Cortex of kidney (tissue), 1 donor: ENCODE results near the gene OBP2B.
"Not testable (repeated sequence)": the region's sequence is repeated elsewhere in the genome, so short reads cannot be mapped to it uniquely, and the experiment has no call there.

ENCODE experiments used
- DNase-seq: peaks from one replicate; lab custom pipeline; 2025; lab: John Stamatoyannopoulos, UW

Gene OBP2B

DNA sequence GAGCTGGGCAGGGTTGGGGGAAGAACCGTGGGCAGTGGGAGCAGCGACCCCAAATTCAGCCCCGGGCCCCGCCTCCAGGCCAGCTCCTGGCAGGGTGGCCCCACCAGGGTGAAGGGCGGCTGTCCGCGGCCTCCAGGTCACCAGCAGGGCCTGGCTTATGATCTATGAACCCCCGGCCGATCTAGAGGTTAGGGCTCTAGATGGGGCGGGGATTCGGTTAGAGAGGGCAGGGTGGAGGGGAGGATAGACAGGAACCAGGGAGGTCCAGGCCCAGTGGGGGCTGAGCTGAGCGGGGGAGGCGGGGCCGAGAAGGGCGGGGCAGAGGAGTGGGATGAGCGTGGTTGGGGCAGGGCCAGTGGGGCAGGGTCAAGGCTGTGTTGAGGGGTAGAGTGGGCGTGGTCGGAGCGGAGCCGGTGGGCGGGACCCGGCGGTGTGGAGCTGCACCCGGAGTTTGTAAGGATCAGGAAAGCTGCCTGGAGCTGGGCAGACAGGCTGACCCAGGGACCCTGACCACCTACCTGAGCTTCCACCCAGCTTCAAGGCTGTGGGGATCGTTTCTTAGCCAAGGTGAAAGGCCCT lies 29.3 kb upstream of the OBP2B start:
- no peak for DNase-seq

DNA sequence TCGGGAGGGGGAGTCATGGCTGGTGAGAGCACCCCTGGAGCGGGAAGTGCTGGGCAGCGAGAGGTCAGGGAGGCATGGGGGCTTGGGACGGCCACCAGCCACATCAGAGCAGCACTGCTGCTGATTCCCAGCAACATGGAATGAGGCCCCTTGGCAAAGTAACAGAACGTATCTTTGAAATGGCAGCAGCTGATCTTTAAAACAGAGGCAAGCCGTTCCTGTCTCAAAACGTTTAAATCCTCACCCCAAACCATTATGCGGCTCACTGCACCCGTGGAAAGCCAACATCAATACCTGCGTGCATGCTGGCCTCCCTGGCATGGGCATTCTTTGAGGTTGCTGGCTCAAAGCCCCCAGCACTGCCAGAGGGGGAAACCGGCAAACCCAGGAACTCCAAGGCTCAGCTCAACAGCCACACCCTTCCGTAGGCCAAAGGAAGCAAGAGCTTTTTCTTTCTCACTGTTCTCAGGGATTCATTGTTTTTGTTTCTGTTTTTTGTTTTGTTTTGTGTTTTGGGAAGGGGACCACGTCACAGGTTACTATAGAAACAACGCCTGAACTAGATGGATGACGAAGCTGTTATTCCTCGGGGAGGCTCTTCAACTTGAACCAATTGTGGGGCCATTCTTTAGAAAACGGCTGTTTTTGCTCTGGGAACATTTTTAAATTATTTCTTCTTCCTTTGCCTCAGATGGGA lies 28.1 kb upstream of the OBP2B start:
- no peak for DNase-seq

DNA sequence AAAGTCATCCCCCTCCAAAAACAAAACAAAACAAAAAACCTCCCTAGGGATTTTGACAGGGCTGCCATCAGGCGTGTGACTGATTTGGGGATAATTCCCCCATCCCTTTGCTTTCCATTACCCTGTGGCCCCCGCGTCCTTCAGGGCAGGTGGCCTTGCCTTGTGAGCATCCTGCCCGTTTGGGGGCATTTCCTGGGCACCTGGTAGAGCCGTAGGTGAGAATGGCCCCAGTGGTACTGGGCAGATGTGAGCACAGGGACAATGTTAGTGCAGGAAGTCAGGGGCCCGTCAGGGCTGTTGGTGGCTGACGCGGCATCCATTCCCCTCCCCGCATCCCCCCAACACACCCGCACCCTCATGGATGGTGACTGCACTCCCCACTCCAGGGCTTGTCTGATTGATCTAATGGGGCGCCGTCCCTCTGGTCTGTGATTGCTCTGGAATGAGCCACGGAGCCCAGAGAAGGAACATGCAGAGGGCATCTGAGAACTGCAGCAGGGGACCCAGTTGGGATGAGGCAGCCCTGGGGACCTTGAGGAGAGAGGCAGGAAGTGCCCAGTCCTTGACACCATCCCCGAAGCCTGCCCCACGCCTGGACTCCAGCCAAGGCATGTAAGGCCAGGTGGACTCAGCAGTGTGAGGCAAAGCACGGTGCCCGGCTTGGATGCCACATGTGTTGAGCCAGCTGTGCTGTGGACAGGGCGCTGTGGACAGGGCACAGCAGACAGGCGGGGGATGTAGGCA lies 27.4 kb upstream of the OBP2B start:
- DNase-seq = not testable (repeated sequence)

DNA sequence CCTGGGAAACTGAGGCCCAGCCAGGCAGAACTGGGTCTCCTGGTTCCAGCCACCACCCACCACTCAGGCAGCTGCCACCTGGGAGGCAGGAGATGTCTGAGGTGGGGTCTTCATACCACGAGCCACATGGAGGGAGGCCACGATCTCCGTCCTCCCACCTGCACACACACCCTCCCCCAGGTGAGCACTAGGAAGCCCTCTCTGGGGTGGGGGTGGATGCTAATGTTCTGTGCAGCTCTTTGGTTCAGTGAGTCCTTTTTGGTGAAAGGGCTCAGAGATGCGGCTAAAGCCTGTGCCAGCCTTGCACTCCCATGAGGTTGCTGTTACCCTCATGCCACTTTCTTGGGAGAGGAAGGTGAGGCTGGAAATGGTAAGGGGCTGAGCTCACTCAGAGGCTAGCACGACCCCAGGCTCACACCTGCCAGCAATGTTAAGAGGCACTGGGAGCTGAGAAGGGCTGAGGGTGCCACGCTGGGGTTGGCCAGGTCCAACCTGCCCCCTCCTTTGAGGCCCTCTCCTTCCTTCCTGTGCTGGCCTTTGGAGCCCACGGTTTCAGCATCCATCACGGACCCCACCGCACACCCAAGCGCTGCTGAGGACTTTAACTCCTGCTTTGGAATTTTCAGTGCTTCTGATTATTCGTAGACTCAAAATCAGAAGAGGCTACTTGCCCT lies 26.6 kb upstream of the OBP2B start:
- no peak for DNase-seq

DNA sequence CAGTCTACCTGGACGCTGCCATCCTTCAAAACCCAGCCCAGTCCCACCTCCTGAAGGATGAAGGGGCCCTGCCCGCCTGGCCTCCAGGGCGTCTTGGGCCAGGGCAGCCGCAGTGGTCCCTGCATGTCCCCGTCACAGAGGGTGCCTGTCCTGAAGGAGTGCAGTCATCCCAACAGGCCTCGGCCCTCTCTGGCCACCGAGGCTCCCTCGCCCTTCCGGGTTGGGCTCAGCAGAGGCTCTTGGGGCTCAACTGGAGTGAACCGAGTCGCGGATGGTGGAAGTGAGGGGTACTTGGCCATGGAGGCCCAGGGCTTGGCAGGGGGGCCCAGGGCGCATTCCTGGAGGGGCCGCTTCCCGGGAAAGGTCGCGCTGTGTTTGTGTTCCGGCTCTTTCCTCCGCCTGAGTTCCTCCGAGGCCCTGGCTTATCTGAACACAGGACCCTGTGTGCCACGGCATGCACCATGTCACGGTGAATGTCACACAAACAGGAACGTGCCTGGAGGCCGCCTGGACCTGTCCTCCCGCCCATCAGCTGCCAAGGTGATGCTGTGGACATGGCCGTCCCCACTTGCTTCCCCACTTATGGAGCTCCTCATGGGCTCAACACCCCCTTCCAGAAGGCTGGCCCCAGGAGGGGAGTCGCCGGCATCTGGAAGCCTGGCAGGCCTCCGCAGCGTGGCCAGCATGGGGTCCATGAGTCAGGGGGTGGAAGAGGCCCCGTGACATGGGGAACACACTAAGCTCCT lies 25.7 kb upstream of the OBP2B start:
- no peak for DNase-seq

DNA sequence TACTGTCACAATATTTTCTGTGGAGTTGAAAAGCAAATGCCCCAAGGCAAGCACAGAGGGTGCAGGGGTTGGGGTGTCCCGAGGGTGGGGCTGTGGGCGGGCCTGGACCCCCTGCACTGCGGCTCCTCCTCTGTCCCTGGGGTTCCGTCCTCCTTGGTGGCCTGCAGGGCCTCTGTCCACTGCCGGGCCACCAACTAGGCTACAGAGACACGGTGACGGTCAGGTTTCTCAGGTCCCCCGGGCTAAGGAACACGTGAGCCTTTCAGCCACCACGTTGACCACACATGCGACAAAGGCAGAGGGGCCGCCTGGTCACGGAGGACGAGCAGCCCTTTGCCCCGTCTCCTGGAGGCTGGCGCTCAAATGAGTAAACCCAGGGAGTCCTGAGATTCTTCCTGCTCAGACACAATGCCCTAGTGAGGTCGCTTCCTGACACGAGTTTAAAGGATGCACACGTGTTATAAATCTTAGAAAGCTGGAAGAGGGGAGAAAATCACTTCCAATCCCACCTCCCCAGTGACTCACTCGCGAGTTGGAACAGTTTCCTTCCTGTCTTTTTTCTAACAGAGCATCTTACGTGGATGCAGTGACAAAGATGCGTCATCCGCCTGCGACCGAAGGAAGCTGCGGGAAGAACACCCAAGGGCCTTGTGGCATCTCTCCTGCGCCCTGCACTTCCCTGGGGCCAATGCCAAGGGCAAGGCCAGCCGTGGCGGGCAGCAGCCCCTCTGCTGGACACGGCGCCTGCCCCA lies 24.8 kb upstream of the OBP2B start:
- no peak for DNase-seq

DNA sequence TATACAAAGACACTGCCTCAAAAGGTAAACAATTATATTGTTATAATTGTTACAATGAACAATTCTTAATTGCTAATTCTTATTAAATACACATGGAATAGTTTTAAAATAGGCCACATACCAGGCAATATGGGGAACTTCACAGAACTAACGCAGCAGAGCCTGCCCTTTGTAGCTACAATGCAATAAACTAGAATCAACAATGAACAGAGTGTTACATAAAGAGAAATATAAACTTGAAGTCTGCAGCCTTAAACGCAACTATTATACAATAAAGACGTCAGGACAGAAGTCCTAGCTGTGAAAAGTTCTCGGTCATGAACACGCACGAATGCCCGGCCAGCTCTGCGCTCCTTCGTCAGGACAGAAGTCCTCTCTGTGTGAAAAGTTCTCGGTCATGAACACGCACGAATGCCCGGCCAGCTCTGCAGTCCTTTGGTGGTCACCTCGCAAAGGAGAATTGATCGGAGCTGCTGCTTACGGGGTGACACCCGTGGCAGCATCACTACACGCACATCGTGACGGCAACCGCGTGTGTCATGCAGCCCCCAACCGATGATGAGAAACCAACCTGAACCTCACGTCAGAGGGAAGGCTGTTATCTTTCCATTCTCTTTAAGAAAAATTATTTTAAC lies 23.0 kb upstream of the OBP2B start:
- DNase-seq = not testable (repeated sequence)

DNA sequence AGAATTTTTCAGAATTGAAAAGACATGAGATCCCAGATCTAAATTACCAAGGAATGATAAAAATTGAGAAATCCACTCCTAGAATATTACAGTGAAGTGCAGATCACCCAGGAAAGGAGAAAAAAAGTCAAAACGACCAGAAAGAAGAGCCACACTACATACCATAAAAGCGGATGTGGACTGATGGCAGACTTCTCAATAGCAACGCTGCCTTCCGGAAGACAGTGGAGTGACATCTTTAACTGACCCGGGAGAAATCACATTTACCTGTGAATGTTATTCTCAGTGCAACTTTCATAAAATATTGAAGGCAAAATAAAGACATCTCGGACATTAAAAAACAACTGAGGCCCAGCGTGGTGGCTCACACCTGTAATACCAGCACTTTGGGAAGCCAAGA lies 21.5 kb upstream of the OBP2B start:
- not testable (repeated sequence) for DNase-seq

DNA sequence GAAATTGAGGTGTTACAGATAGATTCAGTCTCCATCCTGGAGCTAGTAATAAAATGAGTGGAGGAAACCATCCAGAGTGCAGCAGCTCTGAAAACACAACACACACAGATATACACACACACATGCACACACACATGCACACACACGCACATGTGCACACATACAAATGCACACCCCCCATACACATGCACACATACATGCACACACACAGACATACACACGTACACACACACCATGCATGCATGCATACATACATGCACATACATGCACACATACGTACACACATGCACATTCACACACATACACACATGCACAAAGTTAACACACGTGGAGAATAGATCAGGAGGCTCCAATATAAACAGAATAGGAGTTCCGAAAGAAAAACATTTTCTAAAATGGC lies 21.0 kb upstream of the OBP2B start:
- no peak for DNase-seq

DNA sequence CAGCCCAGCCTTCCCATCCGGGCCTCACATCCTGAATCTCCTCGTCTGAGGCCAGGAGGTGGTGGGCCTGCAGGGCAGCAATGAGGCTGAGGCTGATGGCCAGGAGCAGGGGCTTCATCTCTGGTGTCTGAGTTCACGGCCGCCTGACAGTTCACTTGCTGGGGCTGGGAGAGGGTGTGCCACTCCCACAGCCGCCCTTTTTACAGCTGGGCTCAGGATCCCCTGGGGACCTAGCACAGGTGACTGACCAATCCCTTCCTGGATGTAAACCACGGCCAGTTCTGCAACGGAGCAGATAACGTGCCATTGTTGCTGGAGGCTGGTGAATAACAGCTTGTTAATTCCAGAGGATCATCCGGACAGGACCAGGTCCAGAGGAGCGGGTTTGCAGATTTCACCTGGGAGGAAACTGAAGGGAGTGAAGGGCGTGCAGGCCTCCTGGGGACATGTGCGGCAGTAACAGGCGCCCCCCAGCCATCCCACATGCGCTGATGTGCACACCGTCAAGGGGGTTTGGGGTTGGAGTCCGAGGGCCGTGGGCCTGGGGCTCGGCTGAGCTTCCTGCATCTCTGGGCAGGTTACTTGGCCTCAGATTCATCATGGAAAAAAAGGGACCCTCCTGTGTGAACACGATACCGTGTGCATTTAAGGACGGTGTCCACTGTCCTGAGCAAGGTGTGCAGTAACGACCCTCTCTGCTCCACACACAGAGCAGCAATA lies 19.6 kb upstream of the OBP2B start:
- not testable (repeated sequence) for DNase-seq

DNA sequence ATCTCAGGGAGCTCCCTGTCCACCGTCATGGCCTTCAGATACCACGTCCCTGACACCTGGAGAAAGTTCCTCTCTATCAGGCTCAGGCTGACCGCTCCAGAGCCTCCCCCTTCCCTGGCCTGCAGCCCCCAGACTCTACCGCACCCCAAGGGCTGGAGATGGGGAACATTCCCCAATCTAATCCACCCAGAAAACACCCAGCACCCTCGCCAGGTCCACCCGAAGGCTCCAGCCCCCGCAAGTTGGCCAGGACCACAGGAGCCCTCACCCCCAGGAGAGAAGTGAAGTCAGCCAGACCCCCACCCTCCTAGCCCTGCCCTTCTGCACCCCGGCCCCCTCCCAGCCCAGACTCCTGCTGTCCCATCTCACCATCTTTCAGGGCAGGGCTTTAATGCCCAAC lies 18.9 kb upstream of the OBP2B start:
- not testable (repeated sequence) for DNase-seq

DNA sequence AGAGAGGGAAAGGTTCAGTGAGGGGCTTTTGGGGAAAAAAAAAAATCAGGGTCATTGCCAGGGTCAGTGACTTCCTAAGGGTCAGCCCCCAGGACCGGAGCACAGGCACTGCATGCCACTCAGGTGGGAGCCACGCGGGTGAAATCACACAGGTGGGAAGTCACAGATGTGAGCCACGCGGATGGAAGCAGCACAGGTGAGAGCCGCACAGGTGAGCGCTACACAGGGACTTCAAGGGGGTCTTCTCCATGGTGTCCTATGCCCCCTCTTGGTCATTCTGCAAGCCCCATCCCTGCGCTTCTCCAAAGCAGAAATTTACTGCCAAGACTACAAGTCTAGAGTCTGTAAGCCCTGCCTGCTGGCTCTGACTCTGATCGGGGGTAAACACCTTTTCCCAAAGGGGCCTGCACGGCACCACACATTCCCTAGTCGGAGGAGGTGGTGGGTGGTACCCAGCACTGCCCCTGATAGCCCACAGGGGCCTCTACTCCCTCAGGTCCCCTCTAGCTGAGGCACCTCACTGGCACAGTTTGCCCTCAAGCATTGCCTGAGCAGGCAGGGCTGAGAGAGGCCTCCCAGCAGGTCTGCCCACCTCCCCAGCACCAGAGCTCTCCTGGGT lies 18.3 kb upstream of the OBP2B start:
- no peak for DNase-seq

DNA sequence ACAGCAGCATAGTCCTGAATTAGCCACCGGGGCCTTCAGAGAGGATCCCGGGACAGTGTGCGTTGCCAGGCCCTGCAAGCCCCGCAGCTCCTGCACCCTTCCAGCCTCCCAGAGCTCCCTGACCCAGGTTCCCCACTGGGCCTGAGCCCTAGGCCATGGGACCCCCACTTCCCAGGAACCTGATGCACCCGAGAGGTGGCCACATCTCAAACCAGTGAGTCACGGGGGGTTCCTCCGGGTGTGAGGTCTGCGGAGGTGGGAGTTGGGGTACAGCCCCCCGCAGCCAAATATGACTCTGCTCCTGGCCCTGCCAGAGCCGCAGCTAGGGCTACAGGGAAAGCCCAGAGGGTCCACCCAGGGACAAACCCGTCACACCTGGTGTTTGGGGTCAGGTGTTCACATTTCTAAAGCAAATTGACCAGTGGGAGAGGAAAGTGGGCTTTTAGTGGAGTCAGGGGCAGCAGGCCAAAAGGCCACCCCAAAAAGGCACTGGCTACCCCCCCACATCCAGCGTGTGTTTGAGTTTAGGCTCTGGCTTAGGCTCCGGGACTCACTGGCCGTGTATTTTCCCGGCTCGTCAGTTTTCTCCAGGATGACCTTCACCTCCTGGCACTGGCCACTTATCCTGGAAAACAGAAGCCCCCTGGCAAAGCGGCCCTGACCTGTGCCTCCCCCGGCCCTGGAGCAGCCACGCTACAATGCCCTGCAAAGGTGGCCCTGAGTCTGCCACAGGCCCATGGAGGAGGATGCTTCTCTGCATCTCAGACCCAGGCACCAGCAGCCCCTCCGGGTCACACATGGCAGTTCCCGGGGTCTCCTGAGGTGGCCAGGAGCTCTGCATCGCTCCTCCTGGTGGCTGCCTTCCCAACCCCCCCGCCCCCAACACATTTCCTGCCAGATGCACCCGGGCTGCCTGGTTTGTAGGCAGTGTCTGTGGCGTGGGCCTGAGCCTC lies 17.4 kb upstream of the OBP2B start:
- DNase-seq = no peak

DNA sequence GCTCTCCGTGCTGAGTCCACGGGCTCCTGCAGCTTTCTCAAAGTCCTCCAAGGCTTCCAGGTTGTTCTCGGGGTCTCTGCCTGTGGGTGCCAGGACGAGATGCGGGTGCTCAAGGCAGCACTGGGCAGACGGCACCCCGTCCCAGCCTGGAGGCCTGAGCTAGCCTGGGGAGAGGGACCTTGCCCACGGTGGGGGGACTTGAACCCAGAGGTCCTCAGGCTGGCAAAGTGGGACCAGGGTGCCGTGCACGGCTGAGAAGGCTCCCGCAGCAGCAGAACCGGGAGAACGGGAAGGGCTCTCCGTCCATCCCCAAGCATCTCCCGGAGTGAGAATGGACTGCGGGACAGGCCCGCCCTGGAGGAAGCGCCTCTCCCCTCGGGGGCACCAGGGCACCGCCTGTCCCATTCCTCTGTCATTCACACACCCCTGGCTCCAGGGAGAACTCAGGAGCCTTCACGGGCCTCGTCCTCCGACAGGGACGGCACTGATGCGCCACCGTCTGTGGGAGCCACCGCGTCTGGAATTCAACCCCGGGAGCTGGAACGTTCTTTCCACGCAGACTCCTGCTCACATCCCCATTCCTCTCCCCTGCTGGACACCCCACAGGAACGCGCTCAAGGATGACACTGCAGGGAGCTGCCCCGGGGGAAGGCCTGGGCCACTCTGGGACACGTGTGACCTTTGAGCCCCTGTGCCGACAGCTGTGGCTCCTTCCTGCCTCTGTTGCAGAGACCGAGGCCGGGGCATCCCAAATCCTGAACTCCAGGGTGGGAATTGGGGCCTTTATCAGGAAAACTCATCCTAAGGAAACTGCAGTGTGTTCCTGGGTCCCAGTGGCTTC lies 16.3 kb upstream of the OBP2B start:
- no peak for DNase-seq

DNA sequence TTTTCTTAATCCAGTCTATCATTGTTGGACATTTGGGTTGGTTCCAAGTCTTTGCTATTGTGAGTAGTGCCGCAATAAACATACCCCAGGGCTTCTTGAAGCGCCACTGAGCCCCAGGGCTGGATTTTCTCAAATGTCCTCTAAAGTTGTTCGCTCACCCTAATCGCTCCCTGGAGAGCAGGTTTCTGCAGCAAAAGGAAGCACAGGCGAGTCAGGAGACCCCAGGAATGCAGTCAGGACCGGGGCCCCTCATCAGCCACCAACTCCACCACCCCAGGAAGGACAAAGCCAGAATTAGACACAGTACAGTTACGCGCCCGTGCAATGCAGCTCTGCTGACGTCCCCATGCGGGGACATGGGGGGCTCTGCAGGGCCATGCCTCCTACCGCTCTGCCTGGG lies 15.7 kb upstream of the OBP2B start:
- DNase-seq = no peak

DNA sequence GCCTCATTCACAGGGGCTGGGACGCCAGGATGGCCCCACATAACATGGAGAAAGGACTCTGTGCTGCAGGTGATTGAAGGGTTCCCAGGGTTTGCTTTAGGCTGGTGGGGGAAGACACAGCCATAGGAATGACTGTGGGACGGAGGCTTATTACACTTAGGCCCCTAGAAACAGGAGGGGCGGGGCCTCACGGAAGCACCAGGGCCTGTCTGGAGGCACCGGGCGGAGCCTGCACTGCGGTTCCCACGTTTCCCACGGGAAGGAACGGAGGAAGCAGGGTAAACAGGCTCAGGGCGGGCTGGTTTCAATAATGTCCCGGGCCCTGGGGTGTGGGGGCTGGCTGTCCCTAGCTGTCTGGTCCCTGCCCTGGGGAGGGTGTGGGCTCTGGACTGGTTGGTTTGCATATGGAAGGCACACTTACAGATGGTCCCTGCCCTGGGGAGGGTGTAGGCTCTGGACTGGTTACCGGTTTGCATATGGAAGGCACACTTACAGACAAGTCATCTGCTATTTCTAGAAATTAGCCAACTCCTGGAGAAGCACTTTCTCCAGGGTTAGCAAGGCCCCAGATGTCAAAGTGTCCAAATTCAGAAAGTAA lies 14.2 kb upstream of the OBP2B start:
- not testable (repeated sequence) for DNase-seq

DNA sequence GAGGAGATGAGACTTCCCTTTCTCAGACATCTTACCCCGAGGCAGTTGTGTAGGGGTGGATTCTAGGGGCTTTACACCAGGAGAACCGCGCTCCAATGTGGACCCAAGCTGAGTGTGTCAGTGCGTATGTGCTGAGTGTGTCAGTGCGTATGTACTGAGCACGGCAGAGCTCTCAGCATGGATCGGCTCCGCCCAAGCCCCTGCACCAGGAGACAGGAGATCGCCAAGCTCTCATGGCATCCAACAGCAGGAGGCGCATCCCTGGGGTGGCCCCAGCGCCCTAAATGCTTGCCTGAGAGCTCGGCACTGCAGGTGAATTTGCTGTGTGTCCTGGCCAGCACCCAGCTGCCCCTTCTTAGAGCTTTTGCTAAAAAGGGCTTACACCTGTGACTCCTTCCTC lies 12.9 kb upstream of the OBP2B start:
- not testable (repeated sequence) for DNase-seq
